Fibroblast of lung (primary cell): Measurements from ENCODE around the gene TULP1. TPM values are rescaled to one million over a fixed set of nuclear protein-coding genes. Genes with fewer than 3 reads are reported as not detected.
A peak's percentile ranks its signal among the peaks of the same experiment; 100 is the strongest.

Source experiments
- DNase-seq, 2 donors: peaks; one replicate each; pipeline versions ENCODE4 v3.0.0 to v3.0.0-alpha.2; 2010; ENCODE audit warnings: low read depth in 2 of 2
- H2AFZ ChIP-seq: 2 replicates; pipeline ENCODE4 v1.5.1; 2012; ENCODE audit warnings: low read length, control low read depth, inconsistent platforms
- H3K27ac ChIP-seq: 2 replicates; pipeline ENCODE4 v1.5.1; 2011; ENCODE audit warnings: low read length, control low read depth; ENCODE audit not compliant: insufficient read depth
- H3K27me3 ChIP-seq: 2 replicates; pipeline ENCODE4 v1.5.1; 2011; ENCODE audit warnings: mild to moderate bottlenecking, low read length; ENCODE audit not compliant: control insufficient read depth, insufficient read depth
- H3K36me3 ChIP-seq: 2 replicates; pipeline ENCODE4 v1.5.1; 2011; ENCODE audit warnings: low read length; ENCODE audit not compliant: control insufficient read depth, insufficient read depth
- H3K4me1 ChIP-seq: 2 replicates; pipeline ENCODE4 v1.5.1; 2011; ENCODE audit warnings: low read length; ENCODE audit not compliant: control insufficient read depth, insufficient read depth; ENCODE audit errors: extremely low read depth
- H3K4me2 ChIP-seq: 2 replicates; pipeline ENCODE4 v1.5.1; 2011; ENCODE audit warnings: low read length, control low read depth; ENCODE audit not compliant: insufficient read depth; ENCODE audit errors: extremely low read depth
- H3K4me3 ChIP-seq, 4 experiments: fragments of 200-600 bp in 1 of 4; sonication (generic) in 1 of 4; replicated peaks in 1 of 4; 2 replicates each; pipeline ENCODE4 v1.5.1; 2011 to 2016; ENCODE audit warnings: low read length in 4 of 4, low read depth in 3 of 4, mild to moderate bottlenecking in 3 of 4, control low read depth in 2 of 4, inconsistent platforms in 1 of 4, mixed read lengths in 1 of 4; ENCODE audit not compliant: insufficient read depth in 1 of 4; ENCODE audit errors: control extremely low read depth in 1 of 4
- H3K79me2 ChIP-seq: 2 replicates; pipeline ENCODE4 v1.5.1; 2012; ENCODE audit warnings: mild to moderate bottlenecking, low read length, inconsistent platforms; ENCODE audit not compliant: control insufficient read depth, insufficient read depth
- H3K9ac ChIP-seq: 2 replicates; pipeline ENCODE4 v1.5.1; 2011; ENCODE audit warnings: mild to moderate bottlenecking, low read length, control low read depth; ENCODE audit not compliant: insufficient read depth
- H3K9me3 ChIP-seq: 2 replicates; pipeline ENCODE4 v1.5.1; 2012; ENCODE audit warnings: low read depth, low read length; ENCODE audit not compliant: control insufficient read depth, insufficient read depth
- H4K20me1 ChIP-seq: 2 replicates; pipeline ENCODE4 v1.5.1; 2011; ENCODE audit warnings: low read length; ENCODE audit not compliant: control insufficient read depth, insufficient read depth; ENCODE audit errors: extremely low read depth
- EZH2 ChIP-seq: IDR thresholded peaks from 2 replicates; pipeline ENCODE4 v1.5.1; 2012; ENCODE audit warnings: low read length, control low read depth, mild to moderate bottlenecking; ENCODE audit errors: missing control alignments
- polyA plus RNA-seq, 2 donors: library from polyadenylated mRNA; depleted of rRNA in 1 of 2; stranded (reverse) in 1 of 2; unstranded in 1 of 2; fragments of >200 nt; gene quantifications; 2 replicates each; pipeline ENCODE4 v1.2.1, GENCODE V29; 2011 to 2012; ENCODE audit warnings: missing spikeins in 1 of 2
- total RNA-seq: library from RNA; depleted of rRNA; stranded (reverse); fragments of >200 nt; gene quantifications from 2 replicates; pipeline ENCODE4 v1.2.1, GENCODE V29; 2014
- TF ChIP-seq, protein P1 (sequence below), 2 donors: IDR thresholded peaks in 1 of 2; conservative IDR thresholded peaks in 1 of 2; 1 replicate in 1 of 2; 2 replicates in 1 of 2; pipeline ENCODE4 v1.5.1; 2011 to 2012; ENCODE audit warnings: low read length in 2 of 2, control low read depth in 1 of 2, inconsistent platforms in 1 of 2, low read depth in 1 of 2, mild to moderate bottlenecking in 1 of 2

The TULP1 gene
- total and polyA plus RNA-seq, 2 donors (not counting 1 experiment from before 2014, with no cell fraction given), result not detected

DNA sequence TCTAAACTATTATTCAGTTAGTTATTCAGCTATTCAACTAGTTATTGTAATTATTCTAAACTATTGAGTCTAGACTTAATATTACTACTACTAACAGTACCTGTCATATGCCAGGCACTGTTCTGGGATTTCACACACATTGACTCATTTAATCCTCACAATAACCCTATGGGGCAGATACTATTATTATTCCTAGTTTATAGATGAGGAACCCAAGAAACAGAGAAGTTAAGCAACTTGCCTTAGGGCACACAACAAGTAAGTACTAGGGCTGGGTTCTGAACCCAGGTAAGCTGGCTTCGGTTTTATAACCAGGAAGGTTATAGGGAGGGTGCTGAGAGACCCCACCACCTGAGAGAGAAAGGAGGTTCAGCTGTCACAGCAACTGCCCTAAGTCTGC is 23.6 kb downstream of the TULP1 start:
- Histone ChIP-seq H4K20me1 (no peaks in the 10 kb centered on the region), H2AFZ (no peak overlapping the region), H3K4me3 (no peak overlapping the region), H3K27ac (no peak overlapping the region), H3K79me2 (peaks cover 59% of the 10 kb centered on the region), H3K9me3 (no peaks in the 10 kb centered on the region), H3K4me1 (peaks cover 61% of the 10 kb centered on the region), H3K36me3 (peaks cover 4% of the 10 kb centered on the region), H3K27me3 (no peaks in the 10 kb centered on the region), H3K9ac (no peak overlapping the region), H3K4me2 (no peak overlapping the region)
- DNase-seq, result no peak
- TF ChIP-seq EZH2, result no peak
- TF ChIP-seq, protein P1, sequence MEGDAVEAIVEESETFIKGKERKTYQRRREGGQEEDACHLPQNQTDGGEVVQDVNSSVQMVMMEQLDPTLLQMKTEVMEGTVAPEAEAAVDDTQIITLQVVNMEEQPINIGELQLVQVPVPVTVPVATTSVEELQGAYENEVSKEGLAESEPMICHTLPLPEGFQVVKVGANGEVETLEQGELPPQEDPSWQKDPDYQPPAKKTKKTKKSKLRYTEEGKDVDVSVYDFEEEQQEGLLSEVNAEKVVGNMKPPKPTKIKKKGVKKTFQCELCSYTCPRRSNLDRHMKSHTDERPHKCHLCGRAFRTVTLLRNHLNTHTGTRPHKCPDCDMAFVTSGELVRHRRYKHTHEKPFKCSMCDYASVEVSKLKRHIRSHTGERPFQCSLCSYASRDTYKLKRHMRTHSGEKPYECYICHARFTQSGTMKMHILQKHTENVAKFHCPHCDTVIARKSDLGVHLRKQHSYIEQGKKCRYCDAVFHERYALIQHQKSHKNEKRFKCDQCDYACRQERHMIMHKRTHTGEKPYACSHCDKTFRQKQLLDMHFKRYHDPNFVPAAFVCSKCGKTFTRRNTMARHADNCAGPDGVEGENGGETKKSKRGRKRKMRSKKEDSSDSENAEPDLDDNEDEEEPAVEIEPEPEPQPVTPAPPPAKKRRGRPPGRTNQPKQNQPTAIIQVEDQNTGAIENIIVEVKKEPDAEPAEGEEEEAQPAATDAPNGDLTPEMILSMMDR (conservative IDR thresholded peaks at IDR 0.05 in 1 of 2, IDR thresholded peaks at IDR 0.05 in 1 of 2; ENCODE audit: low read depth in 1 of 2, low read length in 2 of 2), result no peak

DNA sequence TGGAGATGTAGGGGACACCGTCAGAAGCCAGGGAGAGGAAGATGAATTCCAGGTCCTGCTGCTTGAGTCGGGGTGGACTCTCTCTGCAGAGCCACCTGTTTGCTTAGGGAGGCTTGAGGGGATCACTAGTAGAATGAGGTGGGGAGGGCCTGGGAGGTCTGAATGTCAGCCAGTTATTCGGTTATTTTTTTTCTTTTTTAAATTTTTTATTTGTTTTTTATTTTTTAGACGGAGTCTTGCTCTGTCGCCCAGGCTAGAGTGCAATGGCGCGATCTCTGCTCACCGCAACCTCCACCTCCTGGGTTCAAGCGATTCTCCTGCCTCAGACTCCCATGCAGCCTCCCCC is 24.2 kb downstream of the TULP1 start:
- Histone ChIP-seq H3K4me3 (no peak overlapping the region), H3K36me3 (peaks cover 6% of the 10 kb centered on the region), H3K27me3 (no peaks in the 10 kb centered on the region), H4K20me1 (no peaks in the 10 kb centered on the region), H3K4me2 (no peak overlapping the region), H3K4me1 (peaks cover 57% of the 10 kb centered on the region), H3K27ac (peak overlapping the region; percentile 34), H3K9me3 (no peaks in the 10 kb centered on the region), H3K79me2 (peaks cover 53% of the 10 kb centered on the region), H2AFZ (no peak overlapping the region), H3K9ac (no peak overlapping the region)
- DNase-seq, result no peak
- no peak for TF ChIP-seq EZH2
- TF ChIP-seq, protein P1 (conservative IDR thresholded peaks at IDR 0.05 in 1 of 2, IDR thresholded peaks at IDR 0.05 in 1 of 2; ENCODE audit: low read depth in 1 of 2, low read length in 2 of 2), result no peak

DNA sequence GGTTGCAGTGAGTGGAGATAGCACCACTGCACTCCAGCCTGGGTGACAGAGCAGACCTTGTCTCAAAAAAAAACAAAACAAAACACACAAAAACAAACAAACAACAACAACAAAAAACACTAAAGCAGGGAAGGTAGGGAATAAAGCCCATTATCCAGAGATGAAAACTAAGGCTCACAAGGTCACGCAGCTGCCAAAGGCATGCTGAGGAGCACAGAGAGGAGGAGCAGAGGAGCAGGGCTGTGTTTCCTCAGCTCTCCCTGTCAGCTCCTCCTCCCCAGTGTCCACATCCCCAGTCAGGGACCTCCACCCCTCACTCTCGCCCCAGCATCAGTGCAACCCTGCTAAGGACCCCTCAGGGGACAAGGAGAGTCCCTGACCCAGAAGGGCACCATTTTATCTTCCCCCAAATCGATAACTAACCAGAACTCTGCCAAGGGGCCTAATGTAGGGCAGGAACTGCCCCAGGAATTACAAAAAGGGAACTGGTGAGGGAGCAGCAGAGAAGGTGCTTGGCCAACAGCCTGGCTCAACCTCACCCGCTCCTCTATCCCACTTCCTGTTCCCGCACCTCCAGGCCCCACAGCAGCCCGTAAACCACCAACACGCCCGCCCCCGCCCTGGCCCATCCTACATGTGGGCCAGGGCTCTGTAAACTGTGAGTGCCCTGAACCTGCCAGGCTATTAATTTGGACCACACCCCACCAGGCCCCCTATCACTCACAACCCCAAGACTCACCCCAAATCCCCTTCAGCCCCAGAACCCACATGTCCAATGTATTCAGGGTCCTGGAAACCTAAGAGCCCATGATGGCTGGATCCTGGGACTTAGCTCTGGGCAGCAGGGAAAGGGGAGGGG is 24.8 kb downstream of the TULP1 start:
- H3K4me2 ChIP-seq, result peak overlapping the region; percentile 54
- H3K27ac ChIP-seq, result peak overlapping the region; percentile 34
- peaks cover 47% of the 10 kb centered on the region for H3K79me2 ChIP-seq
- H3K9me3 ChIP-seq, result no peaks in the 10 kb centered on the region
- H3K36me3 ChIP-seq, result peaks cover 8% of the 10 kb centered on the region
- DNase-seq, result peak; percentile 55 to 75
- H3K9ac ChIP-seq, result no peak overlapping the region
- no peak overlapping the region for H2AFZ ChIP-seq
- H3K27me3 ChIP-seq, result no peaks in the 10 kb centered on the region
- no peak overlapping the region for H3K4me3 ChIP-seq
- no peak for TF ChIP-seq EZH2
- TF ChIP-seq, protein P1 (conservative IDR thresholded peaks at IDR 0.05 in 1 of 2, IDR thresholded peaks at IDR 0.05 in 1 of 2; ENCODE audit: low read depth in 1 of 2, low read length in 2 of 2), result no peak
- H3K4me1 ChIP-seq, result peaks cover 55% of the 10 kb centered on the region
- H4K20me1 ChIP-seq, result no peaks in the 10 kb centered on the region
